SK-N-SH treated with all-trans-retinoic acid at 6 μM for 48 hours (cell line): ENCODE results near the gene SPG7.

ENCODE experiments used
- ATAC-seq: fragments of 200-7000 bp; cut with Tn5 transposase; 3 replicates; pipeline ENCODE4 v1.9.1; 2020; ENCODE audit warnings: mild to moderate bottlenecking, moderate library complexity
- ARNTL ChIP-seq: fragments of 450-650 bp; formaldehyde crosslinking; IDR thresholded peaks from 2 replicates; pipeline ENCODE4 v1.5.0; 2020; ENCODE audit warnings: low read depth, mild to moderate bottlenecking, moderate library complexity, borderline replicate concordance
- CREB5 ChIP-seq: fragments of 250-450 bp; sonication (Bioruptor Pico); IDR thresholded peaks from 2 replicates; pipeline ENCODE4 v1.5.1; 2020; ENCODE audit warnings: low read depth, mild to moderate bottlenecking, moderate library complexity
- CSDC2 ChIP-seq: fragments of 250-450 bp; sonication (Bioruptor Pico); IDR thresholded peaks from 2 replicates; pipeline ENCODE4 v1.5.0; 2020; ENCODE audit warnings: mild to moderate bottlenecking, moderate library complexity
- GLIS3 ChIP-seq: fragments of 250-450 bp; sonication (Bioruptor Pico); IDR thresholded peaks from 2 replicates; pipeline ENCODE4 v1.5.0; 2020; ENCODE audit warnings: mild to moderate bottlenecking, moderate library complexity
- ISL1 ChIP-seq: fragments of 250-450 bp; sonication (Bioruptor Pico); IDR thresholded peaks from 2 replicates; pipeline ENCODE4 v2.1.2; 2022; ENCODE audit warnings: mild to moderate bottlenecking, moderate library complexity
- OSR1 ChIP-seq: fragments of 250-450 bp; sonication (Bioruptor Pico); IDR thresholded peaks from 2 replicates; pipeline ENCODE4 v1.8.0; 2022; ENCODE audit warnings: moderate library complexity, mild to moderate bottlenecking, inconsistent platforms
- PATZ1 ChIP-seq: fragments of 250-450 bp; sonication (Bioruptor Pico); IDR thresholded peaks from 2 replicates; pipeline ENCODE4 v1.8.0; 2020; ENCODE audit warnings: mild to moderate bottlenecking, moderate library complexity, borderline replicate concordance
- PPARA ChIP-seq: fragments of 250-450 bp; sonication (Bioruptor Pico); IDR thresholded peaks from 2 replicates; pipeline ENCODE4 v1.5.0; 2020; ENCODE audit warnings: mild to moderate bottlenecking, borderline replicate concordance
- RARB ChIP-seq: fragments of 250-450 bp; sonication (Bioruptor Pico); IDR thresholded peaks from 2 replicates; pipeline ENCODE4 v1.8.0; 2021; ENCODE audit warnings: mild to moderate bottlenecking, moderate library complexity
- SNAI2 ChIP-seq: fragments of 250-450 bp; sonication (Bioruptor Pico); IDR thresholded peaks from 2 replicates; pipeline ENCODE4 v1.5.0; 2020; ENCODE audit warnings: mild to moderate bottlenecking, moderate library complexity
- TCF4 ChIP-seq: fragments of 250-450 bp; sonication (Bioruptor Pico); IDR thresholded peaks from 2 replicates; pipeline ENCODE4 v1.8.0; 2021; ENCODE audit warnings: mild to moderate bottlenecking, moderate library complexity, borderline replicate concordance
- TOX ChIP-seq: fragments of 250-450 bp; sonication (Bioruptor Pico); IDR thresholded peaks from 2 replicates; pipeline ENCODE4 v1.8.0; 2021; ENCODE audit warnings: mild to moderate bottlenecking, moderate library complexity, borderline replicate concordance
- ZC3H10 ChIP-seq: fragments of 250-450 bp; sonication (Bioruptor Pico); IDR thresholded peaks from 2 replicates; pipeline ENCODE4 v1.5.1; 2021; ENCODE audit warnings: mild to moderate bottlenecking, moderate library complexity
- ZFP3 ChIP-seq: fragments of 250-450 bp; sonication (Bioruptor Pico); IDR thresholded peaks from 2 replicates; pipeline ENCODE4 v1.5.0; 2020; ENCODE audit warnings: mild to moderate bottlenecking, moderate library complexity
- ZFP30 ChIP-seq: fragments of 450-650 bp; formaldehyde crosslinking; IDR thresholded peaks from 2 replicates; pipeline ENCODE4 v1.5.0; 2022; ENCODE audit warnings: mild to moderate bottlenecking, moderate library complexity
- ZNF70 ChIP-seq: fragments of 450-650 bp; formaldehyde crosslinking; IDR thresholded peaks from 2 replicates; pipeline ENCODE4 v1.5.0; 2020; ENCODE audit warnings: mild to moderate bottlenecking, moderate library complexity
- ZNF8 ChIP-seq: fragments of 450-650 bp; formaldehyde crosslinking; IDR thresholded peaks from 2 replicates; pipeline ENCODE4 v1.5.0; 2020; ENCODE audit warnings: mild to moderate bottlenecking, moderate library complexity
- TF ChIP-seq, protein P1 (sequence below): fragments of 250-450 bp; sonication (Bioruptor Pico); IDR thresholded peaks from 2 replicates; pipeline ENCODE4 v1.8.0; 2021; ENCODE audit warnings: low read depth, mild to moderate bottlenecking, moderate library complexity, borderline replicate concordance
- TF ChIP-seq, protein P2 (sequence below): fragments of 250-450 bp; sonication (Bioruptor Pico); IDR thresholded peaks from 2 replicates; pipeline ENCODE4 v1.5.0; 2020; ENCODE audit warnings: mild to moderate bottlenecking, moderate library complexity
- TF ChIP-seq, protein P3 (sequence below): fragments of 250-450 bp; sonication (Bioruptor Pico); IDR thresholded peaks from 2 replicates; pipeline ENCODE4 v1.5.1; 2021; ENCODE audit warnings: mild to moderate bottlenecking, moderate library complexity

Gene SPG7

DNA sequence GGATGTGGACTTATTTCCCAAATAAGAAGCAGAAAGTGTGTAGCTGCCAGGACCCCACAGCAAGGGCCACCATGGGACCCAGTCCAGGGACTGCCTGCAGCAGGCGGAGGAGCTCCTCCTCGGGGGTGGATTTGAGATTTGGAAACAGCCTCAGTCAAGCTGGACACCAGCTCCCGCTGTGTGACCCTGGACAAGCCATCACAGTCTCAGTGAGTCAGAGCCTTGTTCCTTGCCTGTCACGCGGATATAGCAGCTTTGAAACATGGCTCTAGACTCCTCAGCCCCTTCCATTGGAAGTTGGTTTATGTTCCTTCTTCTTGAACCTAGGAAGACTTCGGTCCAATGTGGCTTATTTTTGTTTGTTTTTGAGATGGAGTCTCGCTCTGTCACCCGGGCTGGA is 92.8 kb downstream of the SPG7 start:
- no peak for ATAC-seq
- TF ChIP-seq ZC3H10 (no peak), PPARA (CRISPR knock-in tag) (no peak), CREB5 (CRISPR knock-in tag) (no peak), ISL1 (CRISPR knock-in tag) (no peak), GLIS3 (no peak), PATZ1 (CRISPR knock-in tag) (no peak), ZNF70 (CRISPR knock-in tag) (no peak), CSDC2 (CRISPR knock-in tag) (no peak)
- TF ChIP-seq, protein P1, sequence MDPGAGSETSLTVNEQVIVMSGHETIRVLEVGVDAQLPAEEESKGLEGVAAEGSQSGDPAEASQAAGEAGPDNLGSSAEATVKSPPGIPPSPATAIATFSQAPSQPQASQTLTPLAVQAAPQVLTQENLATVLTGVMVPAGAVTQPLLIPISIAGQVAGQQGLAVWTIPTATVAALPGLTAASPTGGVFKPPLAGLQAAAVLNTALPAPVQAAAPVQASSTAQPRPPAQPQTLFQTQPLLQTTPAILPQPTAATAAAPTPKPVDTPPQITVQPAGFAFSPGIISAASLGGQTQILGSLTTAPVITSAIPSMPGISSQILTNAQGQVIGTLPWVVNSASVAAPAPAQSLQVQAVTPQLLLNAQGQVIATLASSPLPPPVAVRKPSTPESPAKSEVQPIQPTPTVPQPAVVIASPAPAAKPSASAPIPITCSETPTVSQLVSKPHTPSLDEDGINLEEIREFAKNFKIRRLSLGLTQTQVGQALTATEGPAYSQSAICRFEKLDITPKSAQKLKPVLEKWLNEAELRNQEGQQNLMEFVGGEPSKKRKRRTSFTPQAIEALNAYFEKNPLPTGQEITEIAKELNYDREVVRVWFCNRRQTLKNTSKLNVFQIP (CRISPR knock-in tag) = no peak

DNA sequence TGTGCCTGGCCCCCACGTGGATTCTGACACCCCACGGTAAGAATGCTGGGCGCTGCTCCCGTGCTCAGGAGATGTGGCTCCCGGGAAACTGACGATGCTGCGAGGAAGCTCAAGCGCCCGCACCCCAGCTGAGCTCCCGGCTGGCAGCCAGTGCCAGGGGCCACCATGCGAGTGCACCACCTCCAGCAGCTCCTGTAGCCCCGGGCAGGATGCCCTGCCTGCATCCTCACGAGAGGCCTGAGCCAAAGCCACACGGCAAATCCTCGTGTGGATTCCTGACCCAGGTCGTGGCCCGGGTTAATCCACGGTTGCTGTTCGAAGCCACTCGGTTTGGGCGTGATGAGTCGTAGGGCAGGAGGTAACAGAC is 93.7 kb downstream of the SPG7 start:
- peak; percentile 7 for ATAC-seq
- TF ChIP-seq SNAI2 (CRISPR knock-in tag) (no peak), GLIS3 (no peak), ARNTL (no peak), ISL1 (CRISPR knock-in tag) (no peak), OSR1 (CRISPR knock-in tag) (no peak), ZC3H10 (no peak), ZNF8 (CRISPR knock-in tag) (no peak), PATZ1 (CRISPR knock-in tag) (no peak), PPARA (CRISPR knock-in tag) (no peak), ZFP30 (CRISPR knock-in tag) (no peak), TOX (CRISPR knock-in tag) (no peak), ZFP3 (no peak), RARB (CRISPR knock-in tag) (no peak), ZNF70 (CRISPR knock-in tag) (no peak), TCF4 (CRISPR knock-in tag) (no peak)
- TF ChIP-seq, protein P2, sequence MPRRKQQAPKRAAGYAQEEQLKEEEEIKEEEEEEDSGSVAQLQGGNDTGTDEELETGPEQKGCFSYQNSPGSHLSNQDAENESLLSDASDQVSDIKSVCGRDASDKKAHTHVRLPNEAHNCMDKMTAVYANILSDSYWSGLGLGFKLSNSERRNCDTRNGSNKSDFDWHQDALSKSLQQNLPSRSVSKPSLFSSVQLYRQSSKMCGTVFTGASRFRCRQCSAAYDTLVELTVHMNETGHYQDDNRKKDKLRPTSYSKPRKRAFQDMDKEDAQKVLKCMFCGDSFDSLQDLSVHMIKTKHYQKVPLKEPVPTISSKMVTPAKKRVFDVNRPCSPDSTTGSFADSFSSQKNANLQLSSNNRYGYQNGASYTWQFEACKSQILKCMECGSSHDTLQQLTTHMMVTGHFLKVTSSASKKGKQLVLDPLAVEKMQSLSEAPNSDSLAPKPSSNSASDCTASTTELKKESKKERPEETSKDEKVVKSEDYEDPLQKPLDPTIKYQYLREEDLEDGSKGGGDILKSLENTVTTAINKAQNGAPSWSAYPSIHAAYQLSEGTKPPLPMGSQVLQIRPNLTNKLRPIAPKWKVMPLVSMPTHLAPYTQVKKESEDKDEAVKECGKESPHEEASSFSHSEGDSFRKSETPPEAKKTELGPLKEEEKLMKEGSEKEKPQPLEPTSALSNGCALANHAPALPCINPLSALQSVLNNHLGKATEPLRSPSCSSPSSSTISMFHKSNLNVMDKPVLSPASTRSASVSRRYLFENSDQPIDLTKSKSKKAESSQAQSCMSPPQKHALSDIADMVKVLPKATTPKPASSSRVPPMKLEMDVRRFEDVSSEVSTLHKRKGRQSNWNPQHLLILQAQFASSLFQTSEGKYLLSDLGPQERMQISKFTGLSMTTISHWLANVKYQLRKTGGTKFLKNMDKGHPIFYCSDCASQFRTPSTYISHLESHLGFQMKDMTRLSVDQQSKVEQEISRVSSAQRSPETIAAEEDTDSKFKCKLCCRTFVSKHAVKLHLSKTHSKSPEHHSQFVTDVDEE (CRISPR knock-in tag) = no peak
- TF ChIP-seq, protein P3, sequence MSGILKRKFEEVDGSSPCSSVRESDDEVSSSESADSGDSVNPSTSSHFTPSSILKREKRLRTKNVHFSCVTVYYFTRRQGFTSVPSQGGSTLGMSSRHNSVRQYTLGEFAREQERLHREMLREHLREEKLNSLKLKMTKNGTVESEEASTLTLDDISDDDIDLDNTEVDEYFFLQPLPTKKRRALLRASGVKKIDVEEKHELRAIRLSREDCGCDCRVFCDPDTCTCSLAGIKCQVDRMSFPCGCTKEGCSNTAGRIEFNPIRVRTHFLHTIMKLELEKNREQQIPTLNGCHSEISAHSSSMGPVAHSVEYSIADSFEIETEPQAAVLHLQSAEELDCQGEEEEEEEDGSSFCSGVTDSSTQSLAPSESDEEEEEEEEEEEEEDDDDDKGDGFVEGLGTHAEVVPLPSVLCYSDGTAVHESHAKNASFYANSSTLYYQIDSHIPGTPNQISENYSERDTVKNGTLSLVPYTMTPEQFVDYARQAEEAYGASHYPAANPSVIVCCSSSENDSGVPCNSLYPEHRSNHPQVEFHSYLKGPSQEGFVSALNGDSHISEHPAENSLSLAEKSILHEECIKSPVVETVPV (CRISPR knock-in tag) = no peak
